GM21528 (cell line): ENCODE results near the gene WSB1.

Source experiments
- ATAC-seq: cut with Tn5 transposase; IDR thresholded peaks from one replicate; pipeline ENCODE4 v1.9.1; 2021; ENCODE audit warnings: mild to moderate bottlenecking, moderate library complexity; ENCODE audit not compliant: unreplicated experiment, low FRiP score

The WSB1 gene

GRCh38 chr17:27332485-27333409, 38.8 kb downstream of the WSB1 start:
- peak; percentile 83 for ATAC-seq

GRCh38 chr17:27333410-27333980, 39.6 kb downstream of the WSB1 start:
- ATAC-seq = no peak

DNA sequence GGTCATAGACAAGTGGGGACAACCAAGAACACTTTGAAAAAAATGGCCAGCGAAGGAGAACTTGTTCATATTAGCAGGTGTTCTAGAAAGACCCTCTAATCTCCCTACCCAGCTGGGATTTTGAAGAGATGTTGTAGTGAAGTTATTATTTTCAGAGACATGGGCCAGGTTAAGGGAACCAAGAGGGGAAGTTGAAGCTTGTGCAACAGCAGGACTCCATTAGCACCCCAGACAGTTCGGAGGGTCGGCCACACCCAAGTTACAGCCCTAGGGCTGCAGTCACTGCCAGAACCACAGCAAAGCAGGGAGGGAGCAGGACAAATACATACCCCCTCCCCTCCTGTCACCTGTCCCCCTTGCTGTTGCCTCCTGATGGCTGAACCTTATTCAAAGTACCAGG, 42.3 kb downstream of the WSB1 start:
- no peak for ATAC-seq

GRCh38 chr17:27338536-27338985, 44.6 kb downstream of the WSB1 start:
- peak; percentile 59 for ATAC-seq

GRCh38 chr17:27339198-27339835, 45.4 kb downstream of the WSB1 start:
- peak; percentile 61 for ATAC-seq

- no peak for ATAC-seq
Observed at GRCh38 chr17:27339836-27340550, 46.1 kb downstream of the WSB1 start.

DNA sequence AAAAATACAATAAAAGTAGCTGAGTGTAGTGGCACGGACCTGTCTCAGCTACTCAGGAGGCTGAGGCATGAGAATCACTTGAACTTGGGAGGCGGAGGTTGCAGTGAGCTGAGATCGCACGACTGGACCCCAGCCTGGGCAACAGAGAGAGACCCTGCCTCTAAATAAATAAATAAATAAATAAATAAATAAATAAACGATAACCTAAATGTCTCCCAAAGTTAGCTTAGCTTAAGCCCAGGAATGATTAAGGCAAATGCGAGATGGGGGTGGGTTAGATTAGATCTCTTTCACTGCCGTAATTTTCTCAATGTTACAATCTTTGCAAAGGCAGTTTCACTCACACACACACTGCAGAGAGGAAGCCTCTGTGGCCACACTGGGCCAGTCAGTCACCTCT, 46.7 kb downstream of the WSB1 start:
- ATAC-seq = no peak

GRCh38 chr17:27341041-27341471, 47.1 kb downstream of the WSB1 start:
- ATAC-seq = no peak

DNA sequence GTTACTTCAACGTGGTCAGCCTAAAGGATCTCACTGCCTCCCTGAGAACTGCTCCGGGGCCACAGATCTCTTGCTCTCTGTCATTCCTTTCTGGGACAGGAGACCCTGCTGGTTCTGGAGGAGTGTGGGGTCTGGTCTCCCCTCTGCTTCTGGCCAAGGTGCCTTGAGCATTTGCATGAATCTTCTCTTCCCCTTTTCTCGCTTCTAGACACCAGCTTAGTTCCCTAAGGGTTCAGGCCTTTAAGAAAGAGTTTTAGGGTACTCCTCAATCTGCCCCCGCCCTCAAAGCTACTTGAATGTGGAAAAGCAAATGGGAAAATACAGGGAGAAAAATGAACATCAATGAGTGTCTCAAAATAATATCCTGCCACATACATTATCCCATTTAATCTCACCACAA, 48.1 kb downstream of the WSB1 start:
- ATAC-seq = no peak

GRCh38 chr17:27343294-27343693, 49.4 kb downstream of the WSB1 start:
- no peak for ATAC-seq

GRCh38 chr17:27343977-27344607, 50.2 kb downstream of the WSB1 start:
- no peak for ATAC-seq

GRCh38 chr17:27345141-27345904, 51.4 kb downstream of the WSB1 start:
- ATAC-seq = no peak

- no peak for ATAC-seq
Observed at GRCh38 chr17:27346228-27346899, 52.5 kb downstream of the WSB1 start.

DNA sequence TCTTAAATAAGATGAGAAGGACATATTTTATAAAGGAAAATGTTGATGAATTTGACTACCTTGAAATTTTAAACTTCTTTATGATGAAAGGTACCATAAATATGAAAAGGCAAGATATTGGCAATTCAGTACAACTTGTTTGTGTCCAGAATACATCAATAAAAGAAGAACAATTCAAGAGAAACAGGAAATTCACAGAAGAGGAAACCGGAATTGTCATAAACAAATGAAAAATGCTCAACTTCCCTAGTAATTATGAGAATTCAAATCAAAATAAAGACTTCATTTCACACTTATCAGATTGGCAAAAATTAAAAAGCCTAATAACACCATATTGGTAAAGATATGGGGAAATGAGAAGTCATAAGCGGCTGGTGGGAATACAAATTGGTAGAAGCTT, 54.3 kb downstream of the WSB1 start:
- ATAC-seq = no peak

DNA sequence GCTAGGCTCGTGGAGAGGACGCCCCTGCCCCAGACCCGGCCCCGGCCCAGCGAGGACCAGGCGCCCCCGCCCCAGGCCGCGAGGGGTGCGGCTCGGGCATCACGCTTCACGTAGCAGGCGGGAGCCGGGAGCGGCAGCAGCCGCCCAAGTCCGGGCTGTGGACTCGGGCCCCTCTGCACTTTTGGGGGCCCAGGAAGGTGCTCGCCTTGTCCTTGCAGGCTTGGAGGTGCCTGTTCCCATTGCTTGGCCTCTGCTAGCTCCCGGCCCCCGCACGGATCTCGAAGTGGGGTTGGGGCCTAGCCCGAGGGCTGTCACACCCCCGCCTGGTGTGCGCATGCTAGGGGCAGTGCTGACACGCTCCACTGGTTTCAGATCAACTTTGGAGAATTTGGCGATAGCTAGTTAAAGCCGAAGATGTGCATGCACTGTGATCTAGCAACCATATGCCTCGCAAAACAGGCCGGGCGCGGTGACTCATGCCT, 55.7 kb downstream of the WSB1 start:
- no peak for ATAC-seq

GRCh38 chr17:27351759-27352158, 57.8 kb downstream of the WSB1 start:
- no peak for ATAC-seq

- ATAC-seq = no peak
Observed at GRCh38 chr17:27352448-27353032, 58.6 kb downstream of the WSB1 start.

GRCh38 chr17:27353033-27353460, 59.1 kb downstream of the WSB1 start:
- no peak for ATAC-seq
